Activated T-helper 2 cell treated with anti-CD3 and anti-CD28 coated beads, Interferon-gamma antibody, Interleukin-2, Interleukin-4, amounts not matched to agents 10 μg/mL and 5 μg/mL and 100 μg/mL, durations not matched to agents 14 hours and 24 hours and 36 hours (primary cell): ENCODE data around the gene HYAL2. TPM values are rescaled to one million over a fixed set of nuclear protein-coding genes. Genes with fewer than 3 reads are reported as not detected.
A peak's percentile ranks its signal among the peaks of the same experiment; 100 is the strongest.

Experiments
- DNase-seq: peaks from one replicate; pipeline ENCODE4 v3.0.0; 2021; ENCODE audit warnings: low spot score
- H3K27ac Mint-ChIP-seq: one replicate; pipeline ENCODE4 v1.8.0; 2021; ENCODE audit warnings: mixed read lengths
- H3K27me3 Mint-ChIP-seq: one replicate; pipeline ENCODE4 v1.8.0; 2021; ENCODE audit warnings: low read depth, mixed read lengths
- H3K36me3 Mint-ChIP-seq: one replicate; pipeline ENCODE4 v1.8.0; 2021; ENCODE audit warnings: low read depth, mixed read lengths
- H3K4me1 Mint-ChIP-seq: one replicate; pipeline ENCODE4 v1.8.0; 2021; ENCODE audit warnings: low read depth, mixed read lengths
- H3K4me3 Mint-ChIP-seq: one replicate; pipeline ENCODE4 v1.8.0; 2021; ENCODE audit warnings: low read depth, mild to moderate bottlenecking, moderate library complexity, mixed read lengths
- H3K9me3 Mint-ChIP-seq: one replicate; pipeline ENCODE4 v1.8.0; 2021; ENCODE audit warnings: mixed read lengths
- intact Hi-C: fragments of 100-400 bp; cut with micrococcal nuclease; formaldehyde crosslinking; loops from one replicate; pipeline ENCODE4 v1.15.1; 2023
- total RNA-seq: library from RNA; stranded (reverse); gene quantifications from 2 replicates; pipeline ENCODE4 v1.2.3, GENCODE V29; 2022

HYAL2 gene
- 14.9 and 15.2 TPM in 2 replicates for total RNA-seq

GRCh38 chr3:50322386-50323091 lies at the start of gene HYAL2:
TSS of gene HYAL2 (minus strand) at chr3:50322745. CDS start at chr3:50320489, 2,256 bp downstream.
- Mint-ChIP-seq H3K36me3 (peaks cover 23% of the 10 kb centered on the region), H3K27ac (peak within 1 kb of the TSS; percentile 92), H3K4me1 (peaks cover 11% of the 10 kb centered on the region), H3K9me3 (no peaks in the 10 kb centered on the region), H3K4me3 (peak within 1 kb of the TSS; percentile 74), H3K27me3 (no peaks in the 10 kb centered on the region)
- intact Hi-C loops = loop anchor here (5.0 kb wide), 1 partner anchor 85 kb away; the partner anchor contains the start of gene GNAI2
- DNase-seq = no peak

GRCh38 chr3:50371133-50371685 lies 48.7 kb upstream of the HYAL2 start:
- H3K9me3 Mint-ChIP-seq = no peaks in the 10 kb centered on the region
- no peak for DNase-seq
- no peaks in the 10 kb centered on the region for H3K27me3 Mint-ChIP-seq
- H3K27ac Mint-ChIP-seq = no peak overlapping the region
- peaks cover 2% of the 10 kb centered on the region for H3K4me1 Mint-ChIP-seq
- H3K4me3 Mint-ChIP-seq = no peak overlapping the region
- H3K36me3 Mint-ChIP-seq = no peaks in the 10 kb centered on the region
- intact Hi-C loops = no loop called here

GRCh38 chr3:50370594-50370993 lies 48.0 kb upstream of the HYAL2 start:
- H3K9me3 Mint-ChIP-seq = no peaks in the 10 kb centered on the region
- H3K4me1 Mint-ChIP-seq = peaks cover 2% of the 10 kb centered on the region
- H3K27ac Mint-ChIP-seq = no peak overlapping the region
- H3K4me3 Mint-ChIP-seq = no peak overlapping the region
- H3K36me3 Mint-ChIP-seq = no peaks in the 10 kb centered on the region
- no peak for DNase-seq
- no peaks in the 10 kb centered on the region for H3K27me3 Mint-ChIP-seq
- intact Hi-C loops = no loop called here

- no peak for DNase-seq
- Mint-ChIP-seq H3K27ac (no peak overlapping the region), H3K4me3 (no peak overlapping the region), H3K4me1 (peaks cover 2% of the 10 kb centered on the region), H3K36me3 (no peaks in the 10 kb centered on the region), H3K9me3 (no peaks in the 10 kb centered on the region), H3K27me3 (no peaks in the 10 kb centered on the region)
- intact Hi-C loops = no loop called here
Measured at GRCh38 chr3:50369012-50369670, 46.6 kb upstream of the HYAL2 start.

- Mint-ChIP-seq H3K27me3 (no peaks in the 10 kb centered on the region), H3K4me1 (peaks cover 1% of the 10 kb centered on the region), H3K36me3 (no peaks in the 10 kb centered on the region), H3K4me3 (peak overlapping the region; percentile 77), H3K27ac (peak overlapping the region; percentile 58), H3K9me3 (no peaks in the 10 kb centered on the region)
- intact Hi-C loops = loop anchor here (2.0 kb wide), 1 partner anchor 15 kb away; the partner anchor contains the start of genes CYB561D2 and NPRL2
- DNase-seq = no peak
Measured at GRCh38 chr3:50365842-50366220, 43.3 kb upstream of the HYAL2 start.

- H3K9me3 Mint-ChIP-seq = no peaks in the 10 kb centered on the region
- peak overlapping the region; percentile 58 for H3K27ac Mint-ChIP-seq
- H3K27me3 Mint-ChIP-seq = no peaks in the 10 kb centered on the region
- H3K4me3 Mint-ChIP-seq = peak overlapping the region; percentile 77
- intact Hi-C loops = loop anchor here (2.0 kb wide), 1 partner anchor 14 kb away; the partner anchor contains the start of genes CYB561D2 and NPRL2
- DNase-seq = peak; percentile 92
- peaks cover 1% of the 10 kb centered on the region for H3K4me1 Mint-ChIP-seq
- H3K36me3 Mint-ChIP-seq = no peaks in the 10 kb centered on the region
Measured at GRCh38 chr3:50365080-50365841, 42.7 kb upstream of the HYAL2 start.

- H3K4me3 Mint-ChIP-seq = peak overlapping the region; percentile 77
- no peak for DNase-seq
- no peaks in the 10 kb centered on the region for H3K36me3 Mint-ChIP-seq
- no peaks in the 10 kb centered on the region for H3K27me3 Mint-ChIP-seq
- H3K4me1 Mint-ChIP-seq = peaks cover 6% of the 10 kb centered on the region
- intact Hi-C loops = loop anchor here (2.0 kb wide), 1 partner anchor 14 kb away; the partner anchor contains the start of genes CYB561D2 and NPRL2
- H3K27ac Mint-ChIP-seq = no peak overlapping the region
- no peaks in the 10 kb centered on the region for H3K9me3 Mint-ChIP-seq
Measured at GRCh38 chr3:50364573-50365079, 42.1 kb upstream of the HYAL2 start.

- H3K27me3 Mint-ChIP-seq = no peaks in the 10 kb centered on the region
- H3K4me1 Mint-ChIP-seq = peaks cover 27% of the 10 kb centered on the region
- peak overlapping the region; percentile 94 for H3K27ac Mint-ChIP-seq
- peak overlapping the region; percentile 98 for H3K4me3 Mint-ChIP-seq
- no peaks in the 10 kb centered on the region for H3K9me3 Mint-ChIP-seq
- intact Hi-C loops = loop anchor here (1.0 to 10.0 kb wide), 5 partner anchors 8 to 1315 kb away; partner anchors contain the start of genes IFRD2, MANF, RASSF1 and TEX264
- H3K36me3 Mint-ChIP-seq = peaks cover 16% of the 10 kb centered on the region
- DNase-seq = no peak
Measured at GRCh38 chr3:50359760-50360110, 37.2 kb upstream of the HYAL2 start.

GRCh38 chr3:50358911-50359759 lies 36.6 kb upstream of the HYAL2 start, which contains the start of gene TMEM115:
TSS of gene TMEM115 (minus strand) at chr3:50359521. CDS start at chr3:50359063, 458 bp downstream.
- no peaks in the 10 kb centered on the region for H3K27me3 Mint-ChIP-seq
- H3K36me3 Mint-ChIP-seq = peaks cover 22% of the 10 kb centered on the region
- H3K4me3 Mint-ChIP-seq = peak within 1 kb of the TSS; percentile 98

GRCh38 chr3:50358355-50358910 lies 35.9 kb upstream of the HYAL2 start:
- Mint-ChIP-seq H3K9me3 (no peaks in the 10 kb centered on the region), H3K4me1 (peaks cover 27% of the 10 kb centered on the region), H3K27ac (peak overlapping the region; percentile 76), H3K36me3 (peaks cover 26% of the 10 kb centered on the region), H3K27me3 (no peaks in the 10 kb centered on the region), H3K4me3 (peak overlapping the region; percentile 98)
- DNase-seq = no peak
- intact Hi-C loops = loop anchor here (2.0 to 10.0 kb wide), 4 partner anchors 18 to 1316 kb away; partner anchors contain the start of genes IFRD2, MANF, RASSF1 and TEX264

More at GRCh38 chr3:50358911-50359759, 36.6 kb upstream of the HYAL2 start, which contains the start of gene TMEM115:
- peak; percentile 93 for DNase-seq
- Mint-ChIP-seq H3K27ac (peak within 1 kb of the TSS; percentile 94), H3K9me3 (no peaks in the 10 kb centered on the region), H3K4me1 (peaks cover 27% of the 10 kb centered on the region)
- intact Hi-C loops = loop anchor here (1.0 to 10.0 kb wide), 5 partner anchors 8 to 1316 kb away; partner anchors contain the start of genes IFRD2, MANF, RASSF1 and TEX264

- Mint-ChIP-seq H3K27ac (no peak overlapping the region), H3K36me3 (peaks cover 30% of the 10 kb centered on the region)
- intact Hi-C loops = loop anchor here (10.0 kb wide), 2 partner anchors 1027 to 1317 kb away; partner anchors contain the start of genes MANF and TEX264
Measured at GRCh38 chr3:50357481-50357880, 34.9 kb upstream of the HYAL2 start.

More at GRCh38 chr3:50357481-50357880, 34.9 kb upstream of the HYAL2 start:
- DNase-seq = no peak
- H3K27me3 Mint-ChIP-seq = no peaks in the 10 kb centered on the region
- no peaks in the 10 kb centered on the region for H3K9me3 Mint-ChIP-seq
- peaks cover 29% of the 10 kb centered on the region for H3K4me1 Mint-ChIP-seq
- peak overlapping the region; percentile 98 for H3K4me3 Mint-ChIP-seq
